IPS DF 4.7 (cell line): Measurements from ENCODE around the gene LARGE1.

Experiments used
- DNase-seq: peaks from one replicate; pipeline ENCODE4 v3.0.0-alpha.2; 2013; ENCODE audit warnings: low spot score; ENCODE audit errors: extremely low read depth

LARGE1 gene

GRCh38 chr22:33728847-33729246 is 191.4 kb downstream of the LARGE1 start:
- DNase-seq: no peak

GRCh38 chr22:33726294-33726734 is 194.0 kb downstream of the LARGE1 start:
- no peak for DNase-seq

GRCh38 chr22:33723915-33724314 is 196.4 kb downstream of the LARGE1 start:
- DNase-seq: no peak

GRCh38 chr22:33722816-33723215 is 197.5 kb downstream of the LARGE1 start:
- DNase-seq: no peak

GRCh38 chr22:33720166-33720878 is 200.0 kb downstream of the LARGE1 start:
- DNase-seq: no peak

- DNase-seq: no peak
These were observed 202.4 kb downstream of the LARGE1 start for GRCh38 chr22:33717694-33718396.

- no peak for DNase-seq
These were observed 204.9 kb downstream of the LARGE1 start for GRCh38 chr22:33715237-33715985.

- DNase-seq: no peak
These were observed 209.9 kb downstream of the LARGE1 start for GRCh38 chr22:33710326-33710725.

- no peak for DNase-seq
These were observed 212.7 kb downstream of the LARGE1 start for GRCh38 chr22:33707581-33707980.

- DNase-seq: no peak
These were observed 214.2 kb downstream of the LARGE1 start for GRCh38 chr22:33706100-33706499.

- no peak for DNase-seq
These were observed 221.1 kb downstream of the LARGE1 start for GRCh38 chr22:33699176-33699575.

GRCh38 chr22:33697640-33698039 is 222.6 kb downstream of the LARGE1 start:
- no peak for DNase-seq

GRCh38 chr22:33691057-33691630 is 229.1 kb downstream of the LARGE1 start:
- no peak for DNase-seq

- DNase-seq: no peak
These were observed 231.4 kb downstream of the LARGE1 start for GRCh38 chr22:33688903-33689302.

- no peak for DNase-seq
These were observed 232.8 kb downstream of the LARGE1 start for GRCh38 chr22:33687464-33687863.

GRCh38 chr22:33684087-33684486 is 236.2 kb downstream of the LARGE1 start:
- no peak for DNase-seq

- DNase-seq: no peak
These were observed 237.3 kb downstream of the LARGE1 start for GRCh38 chr22:33682927-33683326.

- no peak for DNase-seq
These were observed 239.6 kb downstream of the LARGE1 start for GRCh38 chr22:33680632-33681031.

- no peak for DNase-seq
These were observed 241.8 kb downstream of the LARGE1 start for GRCh38 chr22:33678523-33678922.

GRCh38 chr22:33677536-33677935 is 242.7 kb downstream of the LARGE1 start:
- no peak for DNase-seq

- no peak for DNase-seq
These were observed 245.9 kb downstream of the LARGE1 start for GRCh38 chr22:33674357-33674756.

- DNase-seq: no peak
These were observed 250.5 kb downstream of the LARGE1 start for GRCh38 chr22:33669746-33670145.
